HG03060 (cell line): ENCODE measurements around the gene DSCAM.
"Not testable (repeated sequence)": the region's sequence is repeated elsewhere in the genome, so short reads cannot be mapped to it uniquely, and the experiment has no call there.

ENCODE experiments used
- ATAC-seq: cut with Tn5 transposase; IDR thresholded peaks from one replicate; pipeline ENCODE4 v1.9.1; 2021; ENCODE audit warnings: low read depth, moderate number of reproducible peaks; ENCODE audit not compliant: unreplicated experiment

Gene DSCAM

DNA sequence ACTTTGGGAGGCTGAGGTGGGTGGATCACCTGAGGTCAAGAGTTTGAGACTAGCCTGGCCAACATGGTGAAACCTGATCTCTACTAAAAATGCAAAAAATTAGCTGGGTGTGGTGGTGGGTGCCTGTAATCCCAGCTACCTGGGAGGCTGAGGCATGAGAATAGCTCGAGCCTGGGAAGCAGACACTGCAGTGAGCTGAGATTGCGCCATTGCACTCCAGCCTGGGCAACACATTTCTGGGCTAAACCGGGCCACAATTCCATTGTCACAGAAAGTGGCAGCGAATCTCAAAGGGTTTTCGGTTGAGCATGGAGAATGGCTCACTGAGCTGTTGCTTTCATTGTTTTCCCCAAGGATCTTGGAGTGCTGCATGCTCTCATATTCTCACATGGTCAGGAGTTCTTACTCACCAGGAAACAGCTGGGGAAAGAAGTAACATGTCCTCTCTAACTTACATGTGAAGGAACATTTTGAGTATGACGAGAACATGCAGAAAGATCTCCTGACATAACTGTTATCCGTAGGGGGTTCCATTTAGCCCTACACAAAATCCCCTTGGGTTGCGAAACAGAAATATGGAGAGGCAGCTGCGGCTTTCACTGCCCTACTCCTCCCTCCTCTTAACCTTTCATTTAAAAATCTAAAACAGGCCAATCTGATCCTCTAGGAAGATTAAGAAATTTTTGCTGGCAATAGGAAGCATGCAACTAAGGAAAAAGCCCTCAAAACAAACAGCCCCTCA, 638.6 kb downstream of the DSCAM start:
- no peak for ATAC-seq

- ATAC-seq: no peak
Measured at GRCh38 chr21:40200946-40201345, 646.0 kb downstream of the DSCAM start.

DNA sequence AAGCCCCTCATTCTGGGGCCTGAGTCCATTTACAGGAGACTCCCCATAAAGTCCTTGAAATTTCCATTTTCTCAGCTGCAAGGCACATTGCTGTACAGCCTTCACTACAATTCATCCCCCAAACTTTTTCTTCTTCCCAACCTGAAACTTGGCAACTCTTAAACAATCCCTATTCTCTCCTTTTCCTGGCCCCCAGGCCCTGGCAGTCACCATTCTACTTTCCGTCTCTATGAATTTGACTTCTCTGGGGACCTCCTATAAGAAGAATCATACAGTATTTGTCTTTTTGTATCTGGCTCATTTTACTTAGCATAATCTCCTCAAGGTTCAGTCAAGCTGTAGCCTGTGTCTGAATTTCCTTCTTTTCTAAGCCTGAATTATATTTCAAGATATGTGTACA, 646.8 kb downstream of the DSCAM start:
- no peak for ATAC-seq

DNA sequence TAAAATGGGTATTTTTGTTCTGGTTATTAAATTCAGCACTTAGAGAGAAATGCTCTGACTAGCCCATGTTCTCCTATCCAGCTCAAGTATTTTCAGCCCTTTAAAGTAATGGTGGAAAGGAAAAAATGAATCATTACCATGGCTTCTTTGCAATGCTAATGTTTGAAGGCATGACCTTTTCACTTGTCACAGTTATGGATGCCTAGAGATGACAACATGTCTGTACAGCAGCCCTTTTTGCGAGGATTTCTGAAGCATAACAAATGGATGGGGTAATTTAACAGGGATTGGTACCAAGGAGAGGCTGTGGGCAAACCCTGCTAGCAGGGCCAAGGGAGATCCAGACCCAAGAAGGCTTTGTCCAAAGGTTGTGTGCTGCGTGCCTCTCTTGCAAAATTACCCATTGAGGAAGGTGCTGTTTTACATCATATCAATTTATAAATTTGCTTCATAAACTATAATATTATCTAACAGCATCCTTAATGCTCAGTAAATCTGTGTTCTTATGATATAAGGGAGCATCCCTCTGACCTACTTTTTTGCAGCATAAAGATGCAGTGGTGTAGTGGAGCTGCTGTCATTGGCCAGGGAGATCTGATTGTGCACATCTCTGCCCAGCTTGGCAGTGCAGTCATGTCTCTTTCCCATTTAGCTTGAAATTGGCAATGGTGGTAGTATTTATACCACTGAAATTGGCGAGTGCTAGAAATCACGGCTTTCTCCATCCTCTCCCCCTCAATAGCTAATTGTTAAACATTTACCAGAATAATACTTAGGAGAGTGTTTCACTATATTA, 652.6 kb downstream of the DSCAM start:
- ATAC-seq: no peak

DNA sequence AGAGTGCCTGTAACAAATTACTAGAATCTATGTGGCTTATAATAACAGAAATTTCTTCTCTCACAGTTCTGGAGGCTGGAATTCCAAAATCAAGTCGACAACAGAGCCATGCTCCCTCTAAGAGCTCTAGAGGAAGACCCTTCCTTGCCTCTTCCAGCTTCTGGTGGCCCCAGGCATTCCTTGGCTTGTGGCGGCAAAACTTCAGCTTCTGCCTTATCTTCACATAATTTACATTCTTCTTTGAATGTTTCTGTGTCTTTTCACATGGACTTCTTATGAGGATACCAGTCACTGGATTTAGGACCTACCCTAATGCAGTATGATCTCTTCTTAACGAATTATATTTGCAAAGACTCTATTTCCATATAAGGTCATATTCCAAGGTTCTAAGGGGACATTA, 655.3 kb downstream of the DSCAM start:
- ATAC-seq: no peak

DNA sequence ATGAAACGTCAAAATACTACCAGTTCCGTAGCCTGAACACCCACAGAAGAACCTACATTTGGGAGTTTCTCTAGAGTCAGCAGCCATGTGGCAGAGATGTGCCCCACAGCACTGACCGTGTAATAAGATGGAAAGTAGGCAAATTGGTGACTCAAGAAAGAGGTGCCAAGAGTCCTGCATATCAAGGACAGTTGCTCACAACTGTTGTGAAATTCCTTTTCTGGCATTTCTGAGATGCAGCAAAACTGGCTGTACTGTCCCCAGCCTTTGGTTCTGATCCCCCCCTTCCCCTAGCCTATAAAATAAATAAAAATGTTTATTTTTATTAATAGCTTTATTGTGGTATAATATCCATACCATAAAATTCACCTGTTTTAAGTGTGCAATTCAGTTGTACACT, 655.8 kb downstream of the DSCAM start:
- no peak for ATAC-seq

DNA sequence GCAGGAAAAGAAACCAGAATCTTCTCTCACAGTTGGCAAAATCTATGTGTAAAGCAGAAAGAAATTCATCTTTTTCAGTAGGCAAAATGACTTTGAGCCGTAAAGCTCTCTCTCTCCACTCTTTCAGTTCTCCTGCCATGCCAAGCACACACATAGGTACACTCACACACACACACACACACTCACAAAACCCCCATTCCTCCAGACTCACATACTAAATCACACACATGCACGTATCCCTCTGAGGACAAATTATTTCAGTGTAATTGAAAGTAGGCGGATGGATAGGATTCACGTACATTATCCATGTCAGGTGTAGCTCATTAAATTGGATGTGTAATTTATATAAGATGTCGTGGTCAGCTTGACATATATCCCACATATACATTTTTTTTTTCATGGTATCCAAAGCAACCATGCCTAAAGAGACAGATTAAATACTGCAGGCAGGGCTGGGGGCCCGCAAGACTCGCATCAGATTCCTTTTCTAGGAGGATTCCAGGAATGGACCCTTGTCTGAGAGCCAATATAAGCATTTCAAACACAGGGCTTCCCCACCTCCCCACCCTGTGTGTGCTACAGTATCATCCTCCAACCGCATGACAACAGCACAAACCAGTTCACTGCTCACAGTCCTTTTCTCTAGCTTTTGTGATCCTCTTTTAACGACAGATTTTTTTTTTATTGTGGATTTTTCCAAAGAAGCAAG, 658.9 kb downstream of the DSCAM start:
- no peak for ATAC-seq

GRCh38 chr21:40187244-40187643, 659.7 kb downstream of the DSCAM start:
- ATAC-seq: no peak

DNA sequence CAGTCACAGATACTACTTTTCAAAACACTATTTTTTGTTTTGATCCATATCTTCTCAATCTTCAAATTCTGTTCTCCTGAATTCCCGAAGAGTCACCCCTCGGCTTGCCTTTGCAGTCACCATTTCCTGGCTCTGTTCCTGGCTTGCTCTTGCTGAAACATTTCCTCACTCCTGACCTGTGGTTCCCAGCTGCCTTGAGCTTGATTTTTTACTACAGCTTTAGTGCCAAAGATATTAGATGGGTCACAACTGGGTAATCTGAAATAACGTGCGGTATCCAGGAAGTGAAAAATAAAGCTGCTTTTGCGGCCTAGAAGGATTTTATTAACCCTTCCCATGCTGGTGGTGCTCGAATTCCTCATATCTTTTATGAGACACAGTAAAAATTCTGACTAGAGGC, 660.9 kb downstream of the DSCAM start:
- ATAC-seq: no peak

DNA sequence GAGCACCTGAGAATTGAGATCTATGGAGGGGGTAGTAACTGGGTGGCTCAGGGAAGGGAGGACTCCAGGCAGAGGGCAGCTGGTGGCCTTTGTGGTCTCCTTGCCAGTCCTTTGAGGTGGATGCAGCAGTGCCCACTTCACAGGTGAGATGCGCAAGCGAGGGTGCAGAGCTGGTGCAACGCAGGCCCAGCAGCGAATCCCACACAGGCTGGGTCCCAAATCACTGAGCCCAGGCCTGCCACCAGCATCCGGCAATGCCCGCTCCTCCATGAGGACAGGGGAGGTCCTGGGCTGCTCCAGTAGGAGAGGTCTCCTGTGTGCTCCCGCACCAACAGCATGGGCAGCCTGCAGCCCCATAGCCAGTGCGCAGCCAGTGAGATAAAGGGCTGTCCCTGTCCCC, 661.8 kb downstream of the DSCAM start:
- no peak for ATAC-seq

- ATAC-seq: not testable (repeated sequence)
Measured at GRCh38 chr21:40182491-40182890, 664.5 kb downstream of the DSCAM start.

- ATAC-seq: no peak
Measured at GRCh38 chr21:40179166-40179565, 667.8 kb downstream of the DSCAM start.

- no peak for ATAC-seq
Measured at GRCh38 chr21:40178726-40179125, 668.2 kb downstream of the DSCAM start.

GRCh38 chr21:40177979-40178378, 669.0 kb downstream of the DSCAM start:
- ATAC-seq: no peak

- ATAC-seq: no peak
Measured at GRCh38 chr21:40176724-40177123, 670.2 kb downstream of the DSCAM start.

DNA sequence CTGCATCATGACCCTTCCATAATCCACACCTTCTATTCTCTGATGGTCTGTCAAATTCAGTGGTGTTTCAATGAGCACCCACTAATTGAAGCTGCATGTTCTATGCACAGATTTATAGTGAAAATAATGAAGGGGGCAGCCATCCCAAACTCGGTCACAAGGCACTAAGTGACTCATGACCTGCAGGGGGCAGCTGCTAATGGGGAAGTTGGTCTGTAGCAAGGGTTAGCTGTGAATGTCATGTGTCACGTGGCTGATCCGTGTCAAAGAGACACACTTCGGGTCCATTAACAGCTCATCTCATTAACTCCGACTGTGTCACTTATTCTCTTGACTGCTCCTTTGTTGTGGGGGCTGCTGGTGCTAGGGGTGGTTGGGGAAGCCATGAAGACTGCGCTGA, 673.1 kb downstream of the DSCAM start:
- ATAC-seq: no peak

GRCh38 chr21:40169971-40170370, 677.0 kb downstream of the DSCAM start:
- no peak for ATAC-seq

- ATAC-seq: no peak
Measured at GRCh38 chr21:40166291-40166843, 680.6 kb downstream of the DSCAM start.

GRCh38 chr21:40165773-40166070, 681.2 kb downstream of the DSCAM start:
- no peak for ATAC-seq

- no peak for ATAC-seq
Measured at GRCh38 chr21:40164905-40165772, 681.8 kb downstream of the DSCAM start.
